NCI-H1694 treated with DMSO at 0.1 percent for 48 hours (cell line): Measurements from ENCODE around the gene ZBTB44.
A peak's percentile ranks its signal among the peaks of the same experiment; 100 is the strongest.
"Not testable (repeated sequence)": the region's sequence is repeated elsewhere in the genome, so short reads cannot be mapped to it uniquely, and the experiment has no call there.

Experiments used
- DNase-seq: peaks from one replicate; lab custom pipeline; 2025; lab: John Stamatoyannopoulos, UW

Gene ZBTB44, protein sequence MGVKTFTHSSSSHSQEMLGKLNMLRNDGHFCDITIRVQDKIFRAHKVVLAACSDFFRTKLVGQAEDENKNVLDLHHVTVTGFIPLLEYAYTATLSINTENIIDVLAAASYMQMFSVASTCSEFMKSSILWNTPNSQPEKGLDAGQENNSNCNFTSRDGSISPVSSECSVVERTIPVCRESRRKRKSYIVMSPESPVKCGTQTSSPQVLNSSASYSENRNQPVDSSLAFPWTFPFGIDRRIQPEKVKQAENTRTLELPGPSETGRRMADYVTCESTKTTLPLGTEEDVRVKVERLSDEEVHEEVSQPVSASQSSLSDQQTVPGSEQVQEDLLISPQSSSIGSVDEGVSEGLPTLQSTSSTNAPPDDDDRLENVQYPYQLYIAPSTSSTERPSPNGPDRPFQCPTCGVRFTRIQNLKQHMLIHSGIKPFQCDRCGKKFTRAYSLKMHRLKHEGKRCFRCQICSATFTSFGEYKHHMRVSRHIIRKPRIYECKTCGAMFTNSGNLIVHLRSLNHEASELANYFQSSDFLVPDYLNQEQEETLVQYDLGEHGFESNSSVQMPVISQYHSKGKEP

DNA sequence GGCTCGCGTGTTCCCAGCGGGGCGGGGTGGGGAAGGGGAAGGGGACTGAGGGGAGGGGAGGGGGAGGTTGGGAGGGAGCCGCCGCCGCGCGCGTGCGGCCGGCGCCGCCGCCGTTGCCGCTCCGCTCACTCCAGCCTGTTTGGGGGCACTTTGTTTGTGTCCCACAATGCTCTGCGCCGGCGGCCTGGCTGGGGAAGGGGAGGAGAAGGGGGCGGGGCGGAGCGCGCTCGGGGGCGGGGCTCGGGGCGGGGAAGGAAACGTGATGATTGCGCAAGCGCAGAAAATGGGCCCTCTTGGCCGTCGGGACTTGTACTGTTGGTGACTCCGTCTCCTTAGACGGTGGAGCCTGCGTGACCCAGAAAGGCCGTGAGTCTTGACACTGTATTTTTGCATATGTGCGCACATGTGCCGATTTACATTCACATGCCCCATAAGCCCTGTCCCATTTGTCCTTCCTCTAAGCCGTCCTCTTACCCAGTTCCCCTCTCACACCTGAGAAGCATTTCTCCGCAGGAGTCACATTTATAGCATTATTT lies at the start of gene ZBTB44:
ZBTB44 (minus strand) TSS at position 168 of the 536 bp plus-strand sequence. CDS start 53,044 bp downstream, outside the sequence.
- peak; percentile 46 for DNase-seq

GRCh38 chr11:130359419-130359818 lies 44.7 kb upstream of the ZBTB44 start:
- DNase-seq: no peak

DNA sequence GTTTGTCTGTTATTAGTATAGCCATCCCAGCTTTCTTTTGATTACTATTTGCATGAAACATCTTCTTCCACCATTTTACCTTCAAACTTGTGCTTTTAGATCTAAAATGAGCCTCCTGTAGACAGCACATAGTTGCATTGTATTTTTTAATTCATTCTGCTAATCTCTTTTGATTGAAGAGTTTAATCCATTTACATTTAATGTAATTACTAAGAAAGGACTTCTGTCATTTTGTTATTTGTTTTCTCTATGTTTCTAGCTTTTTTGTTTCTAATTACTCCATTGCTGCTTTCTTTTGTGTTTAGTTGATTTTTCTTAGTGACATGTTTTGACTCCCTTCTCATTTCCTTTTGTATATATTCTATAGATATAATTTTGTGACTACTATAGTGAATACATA lies 43.7 kb upstream of the ZBTB44 start:
- no peak for DNase-seq

- no peak for DNase-seq
These were observed 32.5 kb upstream of the ZBTB44 start for GRCh38 chr11:130347261-130347660.

GRCh38 chr11:130344841-130345240 lies 30.1 kb upstream of the ZBTB44 start:
- no peak for DNase-seq

GRCh38 chr11:130340671-130341319 lies 26.1 kb upstream of the ZBTB44 start:
- no peak for DNase-seq

- no peak for DNase-seq
These were observed 23.9 kb upstream of the ZBTB44 start for GRCh38 chr11:130338667-130339066.

DNA sequence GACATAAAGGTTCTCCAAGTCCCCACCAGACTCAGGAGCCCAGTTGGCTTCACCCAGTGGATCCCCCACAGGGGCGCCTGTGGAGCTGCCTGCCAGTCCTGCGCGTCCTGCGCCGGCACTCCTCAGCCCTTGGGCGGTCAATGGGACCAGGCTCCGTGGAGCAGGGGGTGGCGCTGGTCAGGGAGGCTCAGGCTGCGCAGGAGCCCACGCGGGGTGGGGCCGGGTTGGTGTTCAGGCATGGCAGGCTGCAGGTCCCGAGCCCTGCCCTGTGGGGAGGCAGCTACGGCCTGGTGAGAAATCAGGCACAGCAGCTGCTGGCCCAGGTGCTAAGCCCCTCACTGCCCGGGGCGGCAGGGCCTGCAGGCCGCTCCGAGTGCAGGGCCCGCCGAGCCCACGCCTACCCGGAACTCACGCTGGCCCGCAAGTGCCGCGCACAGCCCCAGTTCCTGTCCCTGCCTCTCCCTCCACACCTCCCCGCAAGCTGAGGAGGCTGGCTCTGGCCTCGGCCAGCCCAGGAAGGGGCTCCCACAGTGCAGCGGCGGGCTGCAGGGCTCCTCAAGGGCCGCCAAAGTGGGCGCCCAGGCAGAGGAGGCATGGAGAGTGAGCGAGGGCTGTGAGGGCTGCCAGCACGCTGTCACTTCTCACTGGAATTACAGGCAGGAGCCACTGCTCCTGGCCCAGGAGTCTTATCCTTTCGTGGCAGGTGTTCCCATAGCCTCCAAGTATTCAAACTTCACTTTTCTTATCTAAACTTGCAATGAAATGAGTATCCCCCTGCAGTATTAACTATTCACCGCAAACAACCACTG lies 22.8 kb upstream of the ZBTB44 start:
- DNase-seq: no peak

DNA sequence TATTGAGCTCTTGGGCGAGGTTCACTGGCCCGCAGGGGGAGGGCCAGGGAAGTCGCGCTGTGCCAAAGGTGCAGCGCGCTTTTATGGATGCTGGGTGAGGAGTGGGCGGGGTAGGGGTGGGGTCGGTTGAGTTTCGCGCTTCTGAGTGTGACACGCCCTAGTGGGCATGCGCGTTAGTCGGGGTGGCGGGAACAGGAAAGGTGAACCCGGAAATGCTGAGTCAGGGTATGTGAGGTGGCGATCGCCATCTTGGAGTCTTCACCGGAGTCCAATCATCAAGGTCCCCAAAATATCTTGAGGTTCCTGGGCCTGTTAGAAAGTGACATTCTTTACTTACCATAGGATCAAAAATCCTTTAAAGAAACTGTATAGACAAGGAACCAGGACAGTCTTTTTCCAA lies 16.7 kb upstream of the ZBTB44 start:
- DNase-seq: not testable (repeated sequence)

DNA sequence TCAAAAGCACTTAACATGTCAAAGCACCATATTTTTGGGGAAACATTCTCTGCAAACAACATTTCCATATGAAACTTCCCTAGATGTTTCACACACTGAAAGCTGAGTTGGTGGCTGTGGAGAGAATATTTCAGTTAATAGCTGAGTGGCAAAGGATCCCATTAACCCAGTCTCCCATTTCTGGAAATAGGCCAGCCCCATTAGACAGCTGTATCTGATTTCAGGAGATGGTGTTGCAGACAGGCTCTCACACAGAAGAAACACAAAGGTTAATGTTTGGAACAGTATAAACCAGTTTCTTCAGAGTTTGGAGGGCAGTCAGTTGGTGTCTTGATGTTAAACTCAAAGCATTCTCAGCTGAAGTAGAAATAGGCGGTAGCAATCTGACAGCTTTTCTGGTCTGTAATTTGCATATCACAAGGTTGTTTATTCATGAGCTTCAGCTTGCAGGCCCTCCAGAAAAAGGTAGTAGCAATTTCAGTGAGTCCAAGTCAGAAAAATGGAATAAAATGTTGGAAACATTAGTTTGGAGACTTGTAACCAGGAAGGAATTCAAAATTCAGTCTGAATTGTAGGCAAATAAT lies 15.5 kb upstream of the ZBTB44 start:
- DNase-seq: no peak

GRCh38 chr11:130328420-130328819 lies 13.7 kb upstream of the ZBTB44 start:
- no peak for DNase-seq

DNA sequence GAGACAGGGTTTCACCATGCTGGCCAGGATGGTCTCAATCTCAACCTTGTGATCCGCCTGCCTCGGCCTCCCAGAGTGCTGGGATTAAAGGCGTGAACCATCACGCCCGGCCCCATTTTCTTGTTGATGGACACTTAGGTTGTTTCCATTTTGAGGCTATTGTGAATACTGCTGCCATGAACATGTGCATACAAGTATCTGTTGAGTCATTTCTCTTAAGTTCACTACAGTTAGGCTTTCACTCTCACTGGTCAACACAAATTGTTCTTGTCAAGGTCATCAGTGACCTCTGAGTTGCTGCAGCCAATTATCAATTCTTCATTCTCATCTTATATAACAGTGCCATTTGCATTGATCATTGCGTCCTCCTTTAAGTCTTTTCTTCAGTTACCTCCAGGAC lies 13.0 kb upstream of the ZBTB44 start:
- DNase-seq: no peak

DNA sequence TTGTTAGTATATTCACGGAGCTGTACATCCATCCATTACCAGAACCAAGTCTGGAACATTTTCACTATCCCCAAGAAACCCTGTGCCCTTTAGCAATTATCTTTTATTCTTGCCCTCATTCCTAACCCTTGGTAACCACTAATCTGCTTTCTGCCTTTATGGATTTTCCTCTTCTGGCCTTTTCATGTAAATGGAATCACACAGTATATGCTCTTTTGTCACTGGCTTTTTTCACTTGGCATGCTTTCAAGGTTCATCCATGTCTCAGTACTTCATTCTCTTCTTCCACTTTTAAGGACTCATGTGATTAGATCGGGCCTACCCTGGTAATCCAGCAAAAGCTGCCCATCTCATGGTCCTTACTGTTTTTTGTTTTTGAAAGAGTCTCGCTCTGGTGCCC lies 11.0 kb upstream of the ZBTB44 start:
- no peak for DNase-seq

- no peak for DNase-seq
These were observed 9.0 kb upstream of the ZBTB44 start for GRCh38 chr11:130323452-130324450.

GRCh38 chr11:130322126-130322525 lies 7.4 kb upstream of the ZBTB44 start:
- DNase-seq: no peak

DNA sequence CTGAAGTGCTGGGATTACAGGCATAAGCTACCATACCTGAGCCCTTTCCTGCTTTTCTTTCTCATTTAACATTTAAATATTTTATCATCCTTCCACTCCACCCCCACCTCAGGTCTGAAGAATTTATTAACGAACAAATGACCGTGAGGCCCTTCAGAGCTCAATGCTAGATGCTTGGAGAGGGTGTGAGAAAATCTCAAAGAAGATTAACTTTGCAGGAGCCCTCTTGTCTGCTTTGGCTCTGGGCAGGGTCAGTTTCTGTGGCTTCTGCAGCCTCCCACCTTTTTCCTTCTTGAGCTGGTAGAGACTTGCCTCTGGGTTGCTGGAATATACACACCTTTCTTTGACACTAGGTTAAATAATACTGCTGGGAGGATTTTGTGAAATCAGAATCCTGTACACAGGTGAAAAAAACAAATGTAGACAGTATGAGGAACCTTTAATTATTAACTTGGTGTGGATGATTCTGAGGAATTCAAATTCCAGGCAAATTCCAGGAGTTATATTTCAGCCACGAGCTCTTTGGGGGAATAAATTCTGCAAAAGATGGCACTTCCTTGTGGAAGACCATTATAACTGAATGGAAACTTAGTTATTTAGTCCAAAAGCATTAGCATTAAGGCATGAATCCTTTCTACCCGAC lies 3.4 kb upstream of the ZBTB44 start:
- no peak for DNase-seq

DNA sequence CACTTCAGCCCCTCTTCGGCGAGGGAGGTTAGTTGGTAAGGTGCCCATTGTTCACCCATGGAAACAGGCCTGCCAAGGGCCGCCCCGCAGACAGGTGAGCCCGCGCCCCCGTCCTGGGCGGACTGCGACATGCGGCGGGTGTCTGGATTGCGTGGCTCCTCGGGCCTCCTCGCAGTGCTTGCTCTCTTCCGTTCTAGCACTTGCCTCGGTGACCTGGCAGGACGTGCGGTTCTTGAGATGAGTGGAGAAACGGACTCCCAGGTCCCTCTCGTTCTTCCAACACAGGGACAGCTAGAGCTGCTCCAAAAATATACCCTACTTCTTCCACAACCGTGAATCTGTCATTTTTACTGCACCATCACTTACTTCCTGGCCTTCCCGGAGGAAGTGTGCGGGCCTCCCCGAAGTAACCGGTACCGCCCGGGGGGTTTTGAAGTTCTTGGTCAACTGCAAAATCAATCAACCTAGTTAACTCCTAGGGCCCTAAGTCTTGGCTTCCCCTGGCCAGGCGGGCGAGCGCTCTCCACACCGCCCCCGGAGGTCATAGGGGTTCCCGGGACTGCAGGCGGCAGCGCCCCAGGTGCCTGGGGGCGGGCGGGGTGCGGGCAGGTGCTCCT lies 745 bp upstream of the ZBTB44 start:
- no peak for DNase-seq

- no peak for DNase-seq
These were observed 450 bp downstream of the ZBTB44 start for GRCh38 chr11:130314184-130314749.
